ENCODE measurements around the gene BMP6.

DNA sequence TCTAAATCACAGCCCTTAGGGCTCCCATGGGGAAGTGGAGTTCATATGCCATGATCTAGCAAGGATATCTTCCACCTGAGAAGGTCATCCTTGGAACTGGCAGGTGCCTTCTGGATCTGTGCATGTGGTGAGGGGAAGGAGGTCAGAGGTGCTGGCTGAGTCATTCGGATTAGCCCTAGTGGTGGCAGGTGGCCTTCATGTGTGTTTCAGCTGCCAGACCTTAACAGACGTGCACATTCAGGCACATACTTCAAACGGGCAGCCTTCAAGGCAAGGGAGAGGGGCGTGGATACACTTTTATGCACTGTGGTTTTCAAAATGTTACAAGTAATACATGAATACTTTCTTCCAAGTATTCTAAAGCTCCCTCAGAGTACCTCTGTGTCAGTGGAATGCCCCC is 51.2 kb downstream of the BMP6 start:
- TF ChIP-seq, protein P1, sequence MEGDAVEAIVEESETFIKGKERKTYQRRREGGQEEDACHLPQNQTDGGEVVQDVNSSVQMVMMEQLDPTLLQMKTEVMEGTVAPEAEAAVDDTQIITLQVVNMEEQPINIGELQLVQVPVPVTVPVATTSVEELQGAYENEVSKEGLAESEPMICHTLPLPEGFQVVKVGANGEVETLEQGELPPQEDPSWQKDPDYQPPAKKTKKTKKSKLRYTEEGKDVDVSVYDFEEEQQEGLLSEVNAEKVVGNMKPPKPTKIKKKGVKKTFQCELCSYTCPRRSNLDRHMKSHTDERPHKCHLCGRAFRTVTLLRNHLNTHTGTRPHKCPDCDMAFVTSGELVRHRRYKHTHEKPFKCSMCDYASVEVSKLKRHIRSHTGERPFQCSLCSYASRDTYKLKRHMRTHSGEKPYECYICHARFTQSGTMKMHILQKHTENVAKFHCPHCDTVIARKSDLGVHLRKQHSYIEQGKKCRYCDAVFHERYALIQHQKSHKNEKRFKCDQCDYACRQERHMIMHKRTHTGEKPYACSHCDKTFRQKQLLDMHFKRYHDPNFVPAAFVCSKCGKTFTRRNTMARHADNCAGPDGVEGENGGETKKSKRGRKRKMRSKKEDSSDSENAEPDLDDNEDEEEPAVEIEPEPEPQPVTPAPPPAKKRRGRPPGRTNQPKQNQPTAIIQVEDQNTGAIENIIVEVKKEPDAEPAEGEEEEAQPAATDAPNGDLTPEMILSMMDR (optimal IDR thresholded peaks at IDR 0.05 in 1 of 3, IDR thresholded peaks at IDR 0.05 in 1 of 3, conservative IDR thresholded peaks at IDR 0.05 in 1 of 3; ENCODE audit: extremely low read depth in 1 of 3, insufficient read depth in 2 of 3, low read length in 3 of 3) = no peak
- no peak for TF ChIP-seq EZH2 (IDR thresholded peaks at IDR 0.05; ENCODE audit: low read length)

Data from keratinocyte (primary cell).